Measurements from ENCODE around the gene ERFE.

The ERFE gene

DNA sequence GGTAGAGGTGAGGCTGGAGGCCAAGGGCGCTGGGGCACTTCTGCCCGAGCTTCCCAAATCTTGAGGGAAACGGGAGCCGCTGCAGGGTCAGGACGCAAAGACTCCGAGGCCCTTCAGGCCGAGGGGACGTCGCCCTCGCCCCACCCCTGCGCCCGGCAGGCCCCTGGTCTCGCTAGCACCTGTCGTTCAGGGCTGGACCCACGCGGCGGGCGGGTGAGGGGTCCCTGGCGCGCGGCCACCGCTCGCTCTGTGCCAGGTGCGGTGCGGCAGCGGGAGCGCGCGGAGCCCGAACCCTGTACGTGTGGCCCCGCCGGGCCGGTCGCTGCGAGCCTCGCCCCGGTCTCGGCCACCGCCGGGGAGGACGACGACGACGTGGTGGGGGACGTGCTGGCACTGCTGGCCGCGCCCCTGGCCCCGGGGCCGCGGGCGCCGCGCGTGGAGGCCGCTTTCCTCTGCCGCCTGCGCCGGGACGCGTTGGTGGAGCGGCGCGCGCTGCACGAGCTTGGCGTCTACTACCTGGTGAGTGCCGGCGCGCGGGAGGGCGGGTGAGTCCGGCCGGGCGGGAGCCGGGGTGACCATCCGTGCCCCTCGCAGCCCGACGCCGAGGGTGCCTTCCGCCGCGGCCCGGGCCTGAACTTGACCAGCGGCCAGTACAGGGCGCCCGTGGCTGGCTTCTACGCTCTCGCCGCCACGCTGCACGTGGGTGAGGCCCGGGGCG, 4.9 kb downstream of the ERFE start:
- Histone ChIP-seq H3K36me3 (ENCODE audit: low read length) (no peaks in the 10 kb centered on the region), H3F3A (ENCODE audit: insufficient read depth) (peaks cover 4% of the 10 kb centered on the region; the same call in 1 of the 2 replicates), H3K27me3 (ENCODE audit: low read length) (no peaks in the 10 kb centered on the region), H4K20me1 (ENCODE audit: low read depth, low read length) (no peaks in the 10 kb centered on the region), H3K9me3 (ENCODE audit: insufficient read depth, low read length) (no peaks in the 10 kb centered on the region), H3K79me2 (ENCODE audit: insufficient read depth, low read length) (no peaks in the 10 kb centered on the region), H3K9me2 (replicated peaks; ENCODE audit: insufficient read depth, low read length) (no peaks in the 10 kb centered on the region), H3K27ac (ENCODE audit: low read depth, low read length) (no peak overlapping the region), H3K4me2 (ENCODE audit: low read depth, low read length, poor library complexity, severe bottlenecking) (no peak overlapping the region), H3K4me3 (ENCODE audit: insufficient read depth, low read length, poor library complexity, severe bottlenecking) (no peak overlapping the region), H3K9ac (ENCODE audit: low read length) (no peak overlapping the region), H2AFZ (ENCODE audit: low read depth, low read length, severe bottlenecking) (no peak overlapping the region)
- no peak for TF ChIP-seq EZH2phosphoT487 (conservative IDR thresholded peaks at IDR 0.05; ENCODE audit: low read length)
- TF ChIP-seq, protein P1, sequence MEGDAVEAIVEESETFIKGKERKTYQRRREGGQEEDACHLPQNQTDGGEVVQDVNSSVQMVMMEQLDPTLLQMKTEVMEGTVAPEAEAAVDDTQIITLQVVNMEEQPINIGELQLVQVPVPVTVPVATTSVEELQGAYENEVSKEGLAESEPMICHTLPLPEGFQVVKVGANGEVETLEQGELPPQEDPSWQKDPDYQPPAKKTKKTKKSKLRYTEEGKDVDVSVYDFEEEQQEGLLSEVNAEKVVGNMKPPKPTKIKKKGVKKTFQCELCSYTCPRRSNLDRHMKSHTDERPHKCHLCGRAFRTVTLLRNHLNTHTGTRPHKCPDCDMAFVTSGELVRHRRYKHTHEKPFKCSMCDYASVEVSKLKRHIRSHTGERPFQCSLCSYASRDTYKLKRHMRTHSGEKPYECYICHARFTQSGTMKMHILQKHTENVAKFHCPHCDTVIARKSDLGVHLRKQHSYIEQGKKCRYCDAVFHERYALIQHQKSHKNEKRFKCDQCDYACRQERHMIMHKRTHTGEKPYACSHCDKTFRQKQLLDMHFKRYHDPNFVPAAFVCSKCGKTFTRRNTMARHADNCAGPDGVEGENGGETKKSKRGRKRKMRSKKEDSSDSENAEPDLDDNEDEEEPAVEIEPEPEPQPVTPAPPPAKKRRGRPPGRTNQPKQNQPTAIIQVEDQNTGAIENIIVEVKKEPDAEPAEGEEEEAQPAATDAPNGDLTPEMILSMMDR (IDR thresholded peaks at IDR 0.05; ENCODE audit: insufficient read depth, low read length, poor library complexity, severe bottlenecking) = no peak

DNA sequence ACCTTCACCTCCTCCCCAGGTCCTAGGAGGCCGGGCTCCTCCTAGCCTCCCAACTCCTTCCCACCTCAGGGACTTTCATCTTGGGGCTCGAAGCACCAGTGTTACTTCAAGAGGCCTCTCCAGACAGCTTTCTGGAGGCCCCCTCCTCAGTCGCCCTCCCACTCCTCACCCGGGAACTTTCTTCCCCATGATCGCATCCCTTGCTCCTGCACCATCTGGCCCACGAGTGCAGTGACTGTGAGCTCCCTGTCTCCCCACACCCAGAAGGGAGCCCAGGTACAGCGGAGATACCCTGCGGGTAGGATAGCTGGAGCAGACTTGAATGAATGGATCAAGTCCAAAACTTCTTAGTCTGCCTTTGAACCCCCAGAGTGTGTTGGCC, 6.1 kb downstream of the ERFE start:
- Histone ChIP-seq H3K4me2 (ENCODE audit: low read depth, low read length, poor library complexity, severe bottlenecking) (no peak overlapping the region), H3K9me3 (ENCODE audit: insufficient read depth, low read length) (no peaks in the 10 kb centered on the region), H3K79me2 (ENCODE audit: insufficient read depth, low read length) (no peaks in the 10 kb centered on the region), H2AFZ (ENCODE audit: low read depth, low read length, severe bottlenecking) (no peak overlapping the region), H3K27ac (ENCODE audit: low read depth, low read length) (no peak overlapping the region), H3K36me3 (ENCODE audit: low read length) (no peaks in the 10 kb centered on the region), H4K20me1 (ENCODE audit: low read depth, low read length) (no peaks in the 10 kb centered on the region), H3K27me3 (ENCODE audit: low read length) (no peaks in the 10 kb centered on the region), H3K9me2 (replicated peaks; ENCODE audit: insufficient read depth, low read length) (no peaks in the 10 kb centered on the region), H3F3A (ENCODE audit: insufficient read depth) (peaks cover 4% of the 10 kb centered on the region; the same call in 1 of the 2 replicates), H3K9ac (ENCODE audit: low read length) (no peak overlapping the region), H3K4me3 (ENCODE audit: insufficient read depth, low read length, poor library complexity, severe bottlenecking) (no peak overlapping the region)
- TF ChIP-seq, protein P1 (IDR thresholded peaks at IDR 0.05; ENCODE audit: insufficient read depth, low read length, poor library complexity, severe bottlenecking) = no peak
- no peak for TF ChIP-seq EZH2phosphoT487 (conservative IDR thresholded peaks at IDR 0.05; ENCODE audit: low read length)

DNA sequence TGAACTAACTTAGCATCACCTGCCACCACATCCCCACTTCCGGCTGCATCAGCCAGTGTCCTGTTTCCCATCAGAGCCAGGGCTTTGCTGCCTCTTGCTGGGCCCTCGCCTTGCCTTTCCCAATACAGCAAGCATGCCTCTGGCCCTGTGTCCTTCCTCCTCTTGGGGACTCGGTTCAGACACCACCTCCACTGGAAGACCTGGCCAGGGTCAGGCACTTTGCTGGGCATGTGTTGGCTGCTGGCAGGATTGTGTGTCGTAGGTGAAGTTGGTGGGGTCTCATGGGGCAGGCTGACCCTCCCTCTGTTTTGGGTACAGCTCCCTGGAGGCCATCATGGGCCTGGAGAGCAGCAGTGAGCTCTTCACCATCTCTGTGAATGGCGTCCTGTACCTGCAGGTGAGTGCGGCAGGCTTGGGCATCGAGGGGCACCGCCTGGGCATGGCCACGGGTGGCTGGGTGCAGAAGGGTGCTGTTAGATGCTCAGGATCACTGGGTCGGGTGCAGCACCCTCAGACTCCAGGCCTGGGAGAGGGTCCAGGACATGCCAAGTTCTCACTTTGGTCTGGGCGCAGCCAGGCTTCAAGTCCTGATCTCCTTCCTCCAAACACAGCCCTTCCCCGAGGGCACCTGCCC, 6.6 kb downstream of the ERFE start:
- H3K4me2 ChIP-seq (ENCODE audit: low read depth, low read length, poor library complexity, severe bottlenecking) = no peak overlapping the region
- H3F3A ChIP-seq (ENCODE audit: insufficient read depth) = peaks cover 4% of the 10 kb centered on the region; the same call in 1 of the 2 replicates
- H3K4me3 ChIP-seq (ENCODE audit: insufficient read depth, low read length, poor library complexity, severe bottlenecking) = no peak overlapping the region
- H3K36me3 ChIP-seq (ENCODE audit: low read length) = no peaks in the 10 kb centered on the region
- H3K9me3 ChIP-seq (ENCODE audit: insufficient read depth, low read length) = no peaks in the 10 kb centered on the region
- H3K27ac ChIP-seq (ENCODE audit: low read depth, low read length) = no peak overlapping the region
- no peaks in the 10 kb centered on the region for H3K9me2 ChIP-seq (replicated peaks; ENCODE audit: insufficient read depth, low read length)
- H3K9ac ChIP-seq (ENCODE audit: low read length) = no peak overlapping the region
- no peak overlapping the region for H2AFZ ChIP-seq (ENCODE audit: low read depth, low read length, severe bottlenecking)
- no peak for TF ChIP-seq EZH2phosphoT487 (conservative IDR thresholded peaks at IDR 0.05; ENCODE audit: low read length)
- TF ChIP-seq, protein P1 (IDR thresholded peaks at IDR 0.05; ENCODE audit: insufficient read depth, low read length, poor library complexity, severe bottlenecking) = no peak
- H3K27me3 ChIP-seq (ENCODE audit: low read length) = no peaks in the 10 kb centered on the region
- no peaks in the 10 kb centered on the region for H3K79me2 ChIP-seq (ENCODE audit: insufficient read depth, low read length)
- no peaks in the 10 kb centered on the region for H4K20me1 ChIP-seq (ENCODE audit: low read depth, low read length)
